H4 (cell line): ENCODE data around the gene NCAPG2. TPM values are rescaled to one million over a fixed set of nuclear protein-coding genes. Genes with fewer than 3 reads are reported as not detected.

Source experiments
- DNase-seq: peaks from one replicate; pipeline ENCODE4 v3.0.0-alpha.2; 2015; ENCODE audit warnings: low spot score
- total RNA-seq: library from RNA; depleted of rRNA; stranded (reverse); fragments of >200 nt; shearing (Covaris generic); gene quantifications from 2 replicates; pipeline ENCODE4 v1.2.3, GENCODE V29; 2014; rRNA removed

Gene NCAPG2
- 26.0 and 29.3 TPM in 2 replicates for total RNA-seq

GRCh38 chr7:158704524-158705233 lies at the start of gene NCAPG2:
NCAPG2 (minus strand) TSS chr7:158704804; CDS start chr7:158701899, 2,905 bp downstream.
- peak; percentile 97 for DNase-seq

- DNase-seq = no peak
Measured at GRCh38 chr7:158753900-158754299, 49.3 kb upstream of the NCAPG2 start.

GRCh38 chr7:158751751-158752150 lies 47.1 kb upstream of the NCAPG2 start:
- DNase-seq = no peak

GRCh38 chr7:158751199-158751598 lies 46.6 kb upstream of the NCAPG2 start:
- DNase-seq = no peak

- no peak for DNase-seq
Measured at GRCh38 chr7:158750702-158751101, 46.1 kb upstream of the NCAPG2 start.

GRCh38 chr7:158749396-158749795 lies 44.8 kb upstream of the NCAPG2 start:
- DNase-seq = no peak

- no peak for DNase-seq
Measured at GRCh38 chr7:158748335-158748734, 43.7 kb upstream of the NCAPG2 start.

GRCh38 chr7:158747408-158747807 lies 42.8 kb upstream of the NCAPG2 start:
- DNase-seq = no peak

- DNase-seq = no peak
Measured at GRCh38 chr7:158746957-158747356, 42.4 kb upstream of the NCAPG2 start.

- no peak for DNase-seq
Measured at GRCh38 chr7:158745057-158745715, 40.6 kb upstream of the NCAPG2 start.

- DNase-seq = no peak
Measured at GRCh38 chr7:158744070-158744469, 39.5 kb upstream of the NCAPG2 start.

GRCh38 chr7:158743219-158743618 lies 38.6 kb upstream of the NCAPG2 start:
- no peak for DNase-seq

GRCh38 chr7:158742065-158742821 lies 37.6 kb upstream of the NCAPG2 start:
- DNase-seq = no peak

GRCh38 chr7:158741294-158741666 lies 36.7 kb upstream of the NCAPG2 start:
- DNase-seq = no peak

- DNase-seq = peak; percentile 82
Measured at GRCh38 chr7:158740657-158741293, 36.2 kb upstream of the NCAPG2 start.

GRCh38 chr7:158740013-158740656 lies 35.5 kb upstream of the NCAPG2 start:
- DNase-seq = peak; percentile 83

GRCh38 chr7:158738841-158739240 lies 34.2 kb upstream of the NCAPG2 start:
- no peak for DNase-seq

GRCh38 chr7:158737064-158737695 lies 32.6 kb upstream of the NCAPG2 start:
- DNase-seq = no peak

GRCh38 chr7:158735935-158736334 lies 31.3 kb upstream of the NCAPG2 start:
- no peak for DNase-seq

- peak; percentile 40 for DNase-seq
Measured at GRCh38 chr7:158734861-158735260, 30.3 kb upstream of the NCAPG2 start.
